ENCODE results near the gene FNDC3B.

The FNDC3B gene

GRCh38 chr3:172111163-172111562, 71.8 kb downstream of the FNDC3B start:
- in situ Hi-C loops (cut with MboI; ENCODE audit: low sequenced_read_pairs) = no loop called here

DNA sequence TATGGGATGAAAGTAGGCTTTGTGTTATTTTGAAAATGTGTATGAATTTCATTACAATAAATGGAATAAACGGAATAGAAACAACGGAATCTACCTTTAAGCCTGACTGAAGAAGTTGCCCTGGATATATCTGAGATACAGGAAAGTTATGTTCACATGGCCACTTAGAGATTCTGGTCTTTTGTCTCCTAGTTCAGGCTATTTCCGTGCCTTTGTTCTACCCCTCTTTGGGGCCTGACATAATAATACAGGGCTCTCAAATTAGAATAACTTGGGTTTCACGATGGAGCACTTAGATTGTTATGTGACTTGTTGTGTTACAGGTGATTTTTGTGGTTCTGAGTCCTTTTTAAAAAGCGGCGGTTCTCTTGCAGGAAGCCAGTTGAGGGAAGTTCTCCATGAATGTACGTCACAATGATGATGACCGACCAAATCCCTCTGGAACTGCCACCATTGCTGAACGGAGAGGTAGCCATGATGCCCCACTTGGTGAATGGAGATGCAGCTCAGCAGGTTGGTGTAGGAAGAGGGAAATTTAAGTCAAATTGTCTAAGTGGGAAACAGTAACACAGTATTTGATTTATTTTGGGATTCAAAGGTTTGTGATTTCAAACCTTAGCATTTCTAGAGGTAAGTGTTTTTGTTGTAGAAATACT, 72.8 kb downstream of the FNDC3B start:
- in situ Hi-C loops (cut with MboI; ENCODE audit: low sequenced_read_pairs) = no loop called here

DNA sequence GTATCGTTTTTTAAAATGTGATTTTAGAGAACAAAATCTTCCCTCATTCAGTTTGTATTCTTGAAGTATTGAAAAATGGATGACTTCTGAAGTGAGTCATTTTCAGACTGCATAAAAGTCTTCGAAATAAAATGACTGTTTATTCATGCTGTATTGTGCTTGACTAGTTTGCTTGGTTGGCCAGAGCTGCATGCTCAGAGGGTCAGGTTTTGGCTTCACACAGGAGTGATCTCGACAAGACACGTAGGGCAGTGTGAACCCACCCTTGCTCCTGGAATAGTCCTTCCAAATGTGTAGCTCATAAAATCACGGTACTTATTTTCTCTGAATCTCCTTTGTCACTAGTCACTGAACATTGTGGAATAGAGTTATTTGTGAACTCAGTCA, 73.3 kb downstream of the FNDC3B start:
- in situ Hi-C loops (cut with MboI; ENCODE audit: low sequenced_read_pairs) = no loop called here

DNA sequence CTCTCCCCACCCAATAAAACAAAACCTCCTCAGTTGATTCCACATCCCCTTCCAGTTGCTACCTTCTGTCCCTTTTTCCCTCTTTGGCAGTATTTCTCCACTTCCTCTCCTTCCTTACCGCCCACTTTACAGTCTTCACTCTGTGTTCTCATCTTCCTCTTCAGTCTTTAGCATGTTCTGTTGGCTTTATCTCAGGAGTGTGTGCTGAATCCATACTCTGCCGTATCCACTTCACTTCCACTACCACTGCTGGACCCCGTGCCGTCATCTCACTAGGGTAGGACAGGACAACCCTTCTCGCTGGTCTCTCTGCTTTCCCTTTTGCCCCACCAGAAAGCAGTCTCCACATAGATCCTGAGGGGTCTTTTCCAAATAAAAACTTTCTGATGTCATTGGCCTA, 74.3 kb downstream of the FNDC3B start:
- in situ Hi-C loops (cut with MboI; ENCODE audit: low sequenced_read_pairs) = no loop called here

GRCh38 chr3:172115059-172115458, 75.7 kb downstream of the FNDC3B start:
- in situ Hi-C loops (cut with MboI; ENCODE audit: low sequenced_read_pairs) = no loop called here

GRCh38 chr3:172115787-172116186, 76.4 kb downstream of the FNDC3B start:
- in situ Hi-C loops (cut with MboI; ENCODE audit: low sequenced_read_pairs) = no loop called here

- in situ Hi-C loops (cut with MboI; ENCODE audit: low sequenced_read_pairs) = no loop called here
These were observed 78.6 kb downstream of the FNDC3B start for GRCh38 chr3:172118019-172118418.

GRCh38 chr3:172119266-172119969, 80.0 kb downstream of the FNDC3B start:
- in situ Hi-C loops (cut with MboI; ENCODE audit: low sequenced_read_pairs) = no loop called here

GRCh38 chr3:172120912-172121311, 81.5 kb downstream of the FNDC3B start:
- in situ Hi-C loops (cut with MboI; ENCODE audit: low sequenced_read_pairs) = no loop called here

GRCh38 chr3:172121981-172122380, 82.6 kb downstream of the FNDC3B start:
- in situ Hi-C loops (cut with MboI; ENCODE audit: low sequenced_read_pairs) = no loop called here

DNA sequence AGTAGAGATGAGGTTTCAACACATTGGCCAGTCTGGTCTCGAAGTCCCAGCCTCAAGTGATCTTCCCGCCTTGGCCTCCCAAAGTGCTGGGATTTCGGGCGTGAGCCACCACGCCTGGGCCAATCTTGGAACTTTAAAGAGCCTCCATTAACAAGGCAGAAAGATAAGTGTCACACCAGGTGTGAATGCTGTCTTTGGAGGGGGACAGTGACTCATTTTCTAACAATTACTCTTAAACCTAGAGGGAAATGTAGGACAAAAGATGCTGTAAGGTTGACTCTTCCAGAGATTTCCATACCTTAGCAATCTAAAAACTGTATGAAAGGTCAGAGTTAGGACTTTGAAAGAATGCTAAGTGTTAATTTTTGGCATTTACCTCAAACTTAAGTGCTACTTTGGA, 84.9 kb downstream of the FNDC3B start:
- in situ Hi-C loops (cut with MboI; ENCODE audit: low sequenced_read_pairs) = no loop called here

GRCh38 chr3:172125053-172125452, 85.7 kb downstream of the FNDC3B start:
- in situ Hi-C loops (cut with MboI; ENCODE audit: low sequenced_read_pairs) = no loop called here

DNA sequence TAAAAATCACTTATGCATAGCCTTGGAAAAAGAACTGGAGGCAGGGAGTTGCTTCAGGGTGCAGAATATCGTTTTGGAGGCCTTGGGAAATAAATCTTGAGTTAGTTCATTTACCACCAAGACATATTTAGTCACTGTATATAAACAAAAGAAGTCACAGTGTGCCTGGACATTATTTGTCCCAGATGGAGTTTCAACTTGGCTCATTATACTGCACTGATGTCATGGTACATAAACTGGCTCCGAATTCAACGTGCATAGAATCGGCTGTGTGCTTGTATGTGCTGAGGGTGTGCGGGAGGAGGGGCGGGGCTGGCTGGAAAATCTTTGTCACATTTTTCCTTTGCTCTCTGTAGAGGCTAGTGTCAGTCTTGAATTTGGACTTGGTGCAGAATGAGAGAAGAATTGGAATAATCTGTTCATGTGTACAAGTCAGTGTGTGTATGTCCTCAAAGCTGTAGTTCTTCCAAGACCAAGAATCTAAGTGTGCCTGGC, 86.6 kb downstream of the FNDC3B start:
- in situ Hi-C loops (cut with MboI; ENCODE audit: low sequenced_read_pairs) = no loop called here

GRCh38 chr3:172126741-172127140, 87.4 kb downstream of the FNDC3B start:
- in situ Hi-C loops (cut with MboI; ENCODE audit: low sequenced_read_pairs) = no loop called here

DNA sequence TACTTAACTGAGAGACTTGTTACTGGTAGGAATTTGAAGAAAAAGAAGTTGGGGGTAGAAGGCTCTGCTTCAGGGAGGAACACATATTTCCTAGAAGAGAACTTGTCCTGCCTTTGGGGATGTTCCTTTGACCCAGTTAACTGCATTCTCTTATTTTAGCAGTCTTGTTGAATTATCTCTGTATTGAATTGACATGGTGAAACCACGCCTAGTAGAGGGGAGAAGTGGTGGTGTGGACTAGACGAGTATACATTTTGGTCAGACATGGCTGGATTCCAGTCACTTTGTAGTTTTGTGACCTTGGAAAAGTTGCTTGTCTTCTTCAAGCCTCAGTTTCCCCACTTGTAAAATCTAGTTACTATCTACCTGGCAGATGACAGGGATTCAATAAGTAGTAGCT, 87.8 kb downstream of the FNDC3B start:
- in situ Hi-C loops (cut with MboI; ENCODE audit: low sequenced_read_pairs) = no loop called here

- in situ Hi-C loops (cut with MboI; ENCODE audit: low sequenced_read_pairs) = no loop called here
These were observed 88.7 kb downstream of the FNDC3B start for GRCh38 chr3:172127929-172128580.

GRCh38 chr3:172128858-172129257, 89.5 kb downstream of the FNDC3B start:
- in situ Hi-C loops (cut with MboI; ENCODE audit: low sequenced_read_pairs) = no loop called here

- in situ Hi-C loops (cut with MboI; ENCODE audit: low sequenced_read_pairs) = no loop called here
These were observed 90.1 kb downstream of the FNDC3B start for GRCh38 chr3:172129498-172129849.

DNA sequence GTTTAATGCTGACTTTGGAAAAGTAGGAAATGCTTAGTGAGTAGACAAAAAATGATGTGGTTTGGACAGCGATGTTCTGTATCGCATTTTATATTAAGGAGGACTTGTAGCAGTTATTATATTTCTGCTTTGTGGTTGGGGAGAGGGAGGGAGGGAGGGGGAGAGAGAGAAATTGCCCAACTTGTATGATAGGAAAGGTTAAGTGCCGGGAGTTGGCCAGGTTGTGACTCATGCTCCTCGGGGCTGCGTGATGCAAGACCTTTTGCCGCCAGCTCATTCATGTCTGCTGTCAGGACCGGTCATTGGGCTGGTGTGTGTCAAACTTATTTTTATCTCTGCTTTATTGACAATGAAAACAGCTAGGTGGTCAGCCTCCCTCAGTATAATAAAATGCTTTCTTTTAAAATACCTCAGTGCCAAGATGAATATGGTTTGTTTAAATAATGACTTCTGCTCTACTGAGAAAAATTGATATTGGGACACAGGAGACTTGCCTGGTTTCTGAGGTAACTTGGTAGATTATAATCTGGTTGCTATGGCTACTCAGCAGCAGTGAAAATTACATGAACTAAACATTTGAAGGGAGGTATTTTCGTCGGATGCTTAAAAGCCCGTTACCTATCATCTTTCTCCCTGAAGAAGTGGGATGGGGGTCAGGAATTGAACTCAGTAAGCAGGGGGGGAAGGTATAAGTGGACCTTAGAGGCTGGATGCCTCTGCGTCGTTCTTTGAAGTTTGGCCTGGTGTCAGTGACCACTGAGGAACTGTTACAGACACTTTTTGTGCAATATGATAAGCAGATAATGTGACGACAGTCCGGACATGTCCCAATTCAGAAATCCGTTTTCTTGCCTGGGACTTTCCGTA, 90.7 kb downstream of the FNDC3B start:
- in situ Hi-C loops (cut with MboI; ENCODE audit: low sequenced_read_pairs) = no loop called here

DNA sequence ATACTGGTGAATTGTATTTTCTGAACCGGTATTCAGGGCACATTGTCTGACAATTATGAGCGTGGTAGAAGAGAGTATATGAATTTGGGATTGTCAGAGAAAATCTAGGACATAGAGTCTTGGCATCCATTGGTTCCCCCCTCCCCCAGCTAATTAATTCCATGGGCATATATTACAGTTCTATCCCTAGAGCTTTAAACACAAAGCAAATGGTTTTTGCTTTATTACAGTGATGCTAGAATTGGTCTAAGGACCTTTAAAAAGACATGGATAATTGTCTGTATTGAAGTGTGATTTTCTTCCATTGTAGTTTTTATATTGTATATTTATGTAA, 91.3 kb downstream of the FNDC3B start:
- in situ Hi-C loops (cut with MboI; ENCODE audit: low sequenced_read_pairs) = no loop called here

DNA sequence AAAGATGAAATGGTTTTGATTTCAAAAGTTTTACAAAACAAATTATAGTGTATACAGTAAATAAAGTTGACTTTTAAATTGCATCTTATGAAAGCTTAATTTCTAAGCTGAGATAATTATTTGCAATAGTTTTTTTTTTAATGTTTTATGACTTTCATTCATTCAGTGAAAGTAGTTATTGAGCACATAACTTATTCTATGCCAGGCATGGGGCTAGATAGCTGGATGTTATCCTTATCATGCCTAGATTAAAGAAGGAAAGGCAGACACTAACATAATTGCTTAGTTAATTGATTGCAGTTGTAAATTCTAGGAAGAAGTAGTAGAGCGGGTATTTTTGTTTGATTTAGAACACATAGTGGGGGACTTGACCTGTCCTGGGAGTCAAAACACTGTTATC, 92.4 kb downstream of the FNDC3B start:
- in situ Hi-C loops (cut with MboI; ENCODE audit: low sequenced_read_pairs) = no loop called here

Data from HL-60/S4 treated with phorbol 12-myristate 13-acetate at 8.2 ng/mL for 4 days and 3 days (cell line).